SK-N-SH treated with all-trans-retinoic acid at 6 μM for 48 hours (cell line): ENCODE measurements around the gene AKR1B15.

ENCODE experiments used
- ATAC-seq: fragments of 200-7000 bp; cut with Tn5 transposase; 3 replicates; pipeline ENCODE4 v1.9.1; 2020; ENCODE audit warnings: mild to moderate bottlenecking, moderate library complexity
- ARNTL ChIP-seq: fragments of 450-650 bp; formaldehyde crosslinking; IDR thresholded peaks from 2 replicates; pipeline ENCODE4 v1.5.0; 2020; ENCODE audit warnings: low read depth, mild to moderate bottlenecking, moderate library complexity, borderline replicate concordance
- BACH2 ChIP-seq: fragments of 250-450 bp; sonication (Bioruptor Pico); IDR thresholded peaks from 2 replicates; pipeline ENCODE4 v1.9.0; 2021; ENCODE audit warnings: mild to moderate bottlenecking, borderline replicate concordance
- CREB5 ChIP-seq: fragments of 250-450 bp; sonication (Bioruptor Pico); IDR thresholded peaks from 2 replicates; pipeline ENCODE4 v1.5.1; 2020; ENCODE audit warnings: low read depth, mild to moderate bottlenecking, moderate library complexity
- CSRNP3 ChIP-seq: fragments of 250-450 bp; sonication (Bioruptor Pico); IDR thresholded peaks from 2 replicates; pipeline ENCODE4 v1.5.1; 2021; ENCODE audit warnings: mild to moderate bottlenecking, moderate library complexity
- ESRRG ChIP-seq: fragments of 250-450 bp; sonication (Bioruptor Pico); IDR thresholded peaks from 2 replicates; pipeline ENCODE4 v1.6.1; 2021; ENCODE audit warnings: mild to moderate bottlenecking
- GLIS3 ChIP-seq: fragments of 250-450 bp; sonication (Bioruptor Pico); IDR thresholded peaks from 2 replicates; pipeline ENCODE4 v1.5.0; 2020; ENCODE audit warnings: mild to moderate bottlenecking, moderate library complexity
- ISL1 ChIP-seq: fragments of 250-450 bp; sonication (Bioruptor Pico); IDR thresholded peaks from 2 replicates; pipeline ENCODE4 v2.1.2; 2022; ENCODE audit warnings: mild to moderate bottlenecking, moderate library complexity
- OSR1 ChIP-seq: fragments of 250-450 bp; sonication (Bioruptor Pico); IDR thresholded peaks from 2 replicates; pipeline ENCODE4 v1.8.0; 2022; ENCODE audit warnings: moderate library complexity, mild to moderate bottlenecking, inconsistent platforms
- PATZ1 ChIP-seq: fragments of 250-450 bp; sonication (Bioruptor Pico); IDR thresholded peaks from 2 replicates; pipeline ENCODE4 v1.8.0; 2020; ENCODE audit warnings: mild to moderate bottlenecking, moderate library complexity, borderline replicate concordance
- PPARA ChIP-seq: fragments of 250-450 bp; sonication (Bioruptor Pico); IDR thresholded peaks from 2 replicates; pipeline ENCODE4 v1.5.0; 2020; ENCODE audit warnings: mild to moderate bottlenecking, borderline replicate concordance
- RARB ChIP-seq: fragments of 250-450 bp; sonication (Bioruptor Pico); IDR thresholded peaks from 2 replicates; pipeline ENCODE4 v1.8.0; 2021; ENCODE audit warnings: mild to moderate bottlenecking, moderate library complexity
- TCF4 ChIP-seq: fragments of 250-450 bp; sonication (Bioruptor Pico); IDR thresholded peaks from 2 replicates; pipeline ENCODE4 v1.8.0; 2021; ENCODE audit warnings: mild to moderate bottlenecking, moderate library complexity, borderline replicate concordance
- TSHZ2 ChIP-seq: fragments of 250-450 bp; sonication (Bioruptor Pico); IDR thresholded peaks from 2 replicates; pipeline ENCODE4 v1.5.0; 2020; ENCODE audit warnings: mild to moderate bottlenecking, moderate library complexity
- ZC3H10 ChIP-seq: fragments of 250-450 bp; sonication (Bioruptor Pico); IDR thresholded peaks from 2 replicates; pipeline ENCODE4 v1.5.1; 2021; ENCODE audit warnings: mild to moderate bottlenecking, moderate library complexity
- ZFP30 ChIP-seq: fragments of 450-650 bp; formaldehyde crosslinking; IDR thresholded peaks from 2 replicates; pipeline ENCODE4 v1.5.0; 2022; ENCODE audit warnings: mild to moderate bottlenecking, moderate library complexity
- ZNF565 ChIP-seq: fragments of 450-650 bp; formaldehyde crosslinking; conservative IDR thresholded peaks from 2 replicates; pipeline ENCODE4 v1.5.0; 2020; ENCODE audit warnings: low read depth, mild to moderate bottlenecking, moderate library complexity
- ZNF70 ChIP-seq: fragments of 450-650 bp; formaldehyde crosslinking; IDR thresholded peaks from 2 replicates; pipeline ENCODE4 v1.5.0; 2020; ENCODE audit warnings: mild to moderate bottlenecking, moderate library complexity
- ZNF8 ChIP-seq: fragments of 450-650 bp; formaldehyde crosslinking; IDR thresholded peaks from 2 replicates; pipeline ENCODE4 v1.5.0; 2020; ENCODE audit warnings: mild to moderate bottlenecking, moderate library complexity

AKR1B15 gene

GRCh38 chr7:134618756-134619530, 70.0 kb downstream of the AKR1B15 start:
- TF ChIP-seq ISL1 (CRISPR knock-in tag) = 0 out of 2 replicates have a peak, but pooled peaks have one; percentile 21
- TF ChIP-seq ZNF8 (CRISPR knock-in tag) = no peak
- no peak for TF ChIP-seq PATZ1 (CRISPR knock-in tag)
- peak; percentile 69 for ATAC-seq

GRCh38 chr7:134619627-134620331, 70.9 kb downstream of the AKR1B15 start:
- TF ChIP-seq ARNTL (CRISPR knock-in tag) (no peak), ZNF70 (CRISPR knock-in tag) (no peak), BACH2 (CRISPR knock-in tag) (no peak), ESRRG (CRISPR knock-in tag) (no peak), TSHZ2 (no peak), PPARA (CRISPR knock-in tag) (no peak), CSRNP3 (CRISPR knock-in tag) (no peak), PATZ1 (CRISPR knock-in tag) (no peak), ZNF565 (no peak), RARB (CRISPR knock-in tag) (no peak), ZC3H10 (CRISPR knock-in tag) (no peak)
- ATAC-seq = peak; percentile 73

GRCh38 chr7:134622303-134622995, 73.5 kb downstream of the AKR1B15 start:
- no peak for TF ChIP-seq ZFP30 (CRISPR knock-in tag)
- no peak for TF ChIP-seq TSHZ2
- no peak for TF ChIP-seq ZC3H10 (CRISPR knock-in tag)
- no peak for TF ChIP-seq TCF4
- TF ChIP-seq OSR1 (CRISPR knock-in tag) = no peak
- no peak for TF ChIP-seq GLIS3
- TF ChIP-seq ISL1 (CRISPR knock-in tag) = no peak
- TF ChIP-seq CREB5 = no peak
- no peak for TF ChIP-seq RARB (CRISPR knock-in tag)
- ATAC-seq = no peak
